ENCODE results near the gene SLC13A5. TPM values are rescaled to one million over a fixed set of nuclear protein-coding genes. Genes with fewer than 3 reads are reported as not detected.
A peak's percentile ranks its signal among the peaks of the same experiment; 100 is the strongest.

The SLC13A5 gene
- total and polyA plus RNA-seq, 9 of the 15 experiments (the other 6 are each of a cell fraction or from before 2014, with no cell fraction given): 0.04 TPM; not detected in 8

DNA sequence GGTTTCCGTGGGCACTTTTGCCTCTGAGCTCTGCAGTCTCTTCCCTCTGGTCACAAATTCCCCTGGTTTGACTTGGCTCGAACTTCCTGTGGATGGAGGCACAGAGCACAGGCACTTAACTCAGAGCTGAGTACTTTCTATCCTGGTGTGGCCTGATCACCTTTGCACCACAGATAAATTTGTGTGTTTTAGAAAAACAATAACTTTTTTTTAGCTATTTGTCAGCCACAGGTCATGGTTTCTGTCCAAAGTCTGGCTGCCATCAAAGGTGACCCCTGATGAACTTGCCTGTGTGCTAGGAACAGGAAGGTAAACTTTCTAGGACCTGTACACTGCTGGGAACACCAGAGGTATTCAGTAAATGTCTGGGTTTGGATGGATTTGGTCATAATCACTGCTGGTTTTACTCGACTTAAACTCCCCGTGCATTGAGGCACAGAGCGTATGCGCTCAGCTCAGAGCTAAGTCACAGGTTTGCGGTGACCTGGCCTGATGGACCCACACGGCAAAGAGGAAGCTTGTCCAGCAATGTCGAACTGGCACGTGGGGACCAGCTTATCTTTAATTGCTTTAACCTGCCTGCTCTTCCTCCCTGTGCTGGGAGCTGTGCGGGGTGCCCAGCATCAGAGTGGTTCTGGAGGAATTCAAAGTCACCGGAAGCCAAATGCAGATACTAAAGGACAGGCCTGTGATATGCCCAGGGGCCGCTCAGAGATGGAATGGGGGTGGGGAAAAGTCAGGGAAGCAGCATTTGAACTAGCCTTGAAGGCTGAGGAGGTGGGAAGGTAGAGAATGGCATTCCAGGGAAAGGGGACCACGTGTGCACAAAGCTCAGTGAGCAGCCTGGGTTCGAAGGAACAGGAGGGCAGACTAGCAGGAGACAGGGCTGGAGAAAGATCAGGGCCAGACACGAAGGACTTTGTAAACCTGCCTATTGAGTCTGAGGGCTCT lies 12.9 kb downstream of the SLC13A5 start:
- H3K9me3 ChIP-seq (replicated peaks; ENCODE audit: control insufficient read depth, insufficient read depth, low read depth, low read length): no peaks in the 10 kb centered on the region
- no peaks in the 10 kb centered on the region for H3K9me1 ChIP-seq (ENCODE audit: control insufficient read depth, insufficient read depth, low read length)
- no peak overlapping the region for H3K9ac ChIP-seq (ENCODE audit: insufficient read depth in 1 of 2, low read depth in 2 of 2, low read length in 2 of 2)
- H3K4me2 ChIP-seq (ENCODE audit: insufficient read depth, low read length): no peak overlapping the region
- H3K27ac ChIP-seq (ENCODE audit: extremely low read depth, low read depth, low read length): no peak overlapping the region
- WGBS (ENCODE audit: insufficient coverage, low coverage, missing lambda C conversion rate): 30% methylated on average over 14 of the region's 16 CpGs
- FAIRE-seq (no peak), DNase-seq (ENCODE audit: extremely low read depth in 1 of 4, low spot score in 3 of 4) (no peak), ATAC-seq (no peak)
- no TSS peak for BruUV-seq (replicated peaks)
- CTCF ChIA-PET (ENCODE audit: low intra/inter-chr PET ratio): no interaction called here
- H3K36me3 ChIP-seq (ENCODE audit: control insufficient read depth, insufficient read depth, low read length): no peaks in the 10 kb centered on the region
- no peak overlapping the region for H3K4me3 ChIP-seq
- peaks cover 0 to 33% of the 10 kb centered on the region in 2 experiments; a peak in 2 of 5 replicates for H3K27me3 ChIP-seq (ENCODE audit: control insufficient read depth in 2 of 2, insufficient read depth in 2 of 2, low read length in 2 of 2)
- intact Hi-C loops (cut with micrococcal nuclease) (no loop called here), in situ Hi-C loops (cut with MboI) (no loop called here)
- no peaks in the 10 kb centered on the region for H4K20me1 ChIP-seq (replicated peaks; ENCODE audit: control insufficient read depth, insufficient read depth, low read length)
- H2AFZ ChIP-seq (ENCODE audit: low read depth, low read length): 0 out of 2 replicates have a peak overlapping the region, but pooled peaks have one; percentile 59
- POLR2A ChIA-PET: interaction anchor here (0.6 to 0.9 kb wide), 2 partner anchors 112 to 1378 kb away, joined by 3 read pairs; no protein-coding TSS in a partner anchor
- H3K79me2 ChIP-seq (ENCODE audit: control insufficient read depth, insufficient read depth, low read length): no peaks in the 10 kb centered on the region
- H3K4me1 ChIP-seq (replicated peaks in 1 of 2; ENCODE audit: control insufficient read depth in 2 of 2, insufficient read depth in 2 of 2, low read length in 2 of 2): peaks cover 0 to 5% of the 10 kb centered on the region in 2 experiments; a peak in 1 of 5 replicates
- TF ChIP-seq ZBTB26 (CRISPR knock-in tag; IDR thresholded peaks at IDR 0.05): no peak
- no peak for TF ChIP-seq BRF2 (IDR thresholded peaks at IDR 0.05; ENCODE audit: borderline replicate concordance, insufficient read depth, insufficient read length)
- no peak for TF ChIP-seq ZNF584 (CRISPR knock-in tag; IDR thresholded peaks at IDR 0.05; ENCODE audit: low read depth)
- no peak for TF ChIP-seq KAT8 (IDR thresholded peaks at IDR 0.05; ENCODE audit: low read depth)
- no peak for TF ChIP-seq CREM (IDR thresholded peaks at IDR 0.05; ENCODE audit: low read depth)
- no peak for TF ChIP-seq PTBP1 (IDR thresholded peaks at IDR 0.05; ENCODE audit: low read depth, low read length)
- TF ChIP-seq SMARCA5 (IDR thresholded peaks at IDR 0.05): no peak
- TF ChIP-seq, protein P1, sequence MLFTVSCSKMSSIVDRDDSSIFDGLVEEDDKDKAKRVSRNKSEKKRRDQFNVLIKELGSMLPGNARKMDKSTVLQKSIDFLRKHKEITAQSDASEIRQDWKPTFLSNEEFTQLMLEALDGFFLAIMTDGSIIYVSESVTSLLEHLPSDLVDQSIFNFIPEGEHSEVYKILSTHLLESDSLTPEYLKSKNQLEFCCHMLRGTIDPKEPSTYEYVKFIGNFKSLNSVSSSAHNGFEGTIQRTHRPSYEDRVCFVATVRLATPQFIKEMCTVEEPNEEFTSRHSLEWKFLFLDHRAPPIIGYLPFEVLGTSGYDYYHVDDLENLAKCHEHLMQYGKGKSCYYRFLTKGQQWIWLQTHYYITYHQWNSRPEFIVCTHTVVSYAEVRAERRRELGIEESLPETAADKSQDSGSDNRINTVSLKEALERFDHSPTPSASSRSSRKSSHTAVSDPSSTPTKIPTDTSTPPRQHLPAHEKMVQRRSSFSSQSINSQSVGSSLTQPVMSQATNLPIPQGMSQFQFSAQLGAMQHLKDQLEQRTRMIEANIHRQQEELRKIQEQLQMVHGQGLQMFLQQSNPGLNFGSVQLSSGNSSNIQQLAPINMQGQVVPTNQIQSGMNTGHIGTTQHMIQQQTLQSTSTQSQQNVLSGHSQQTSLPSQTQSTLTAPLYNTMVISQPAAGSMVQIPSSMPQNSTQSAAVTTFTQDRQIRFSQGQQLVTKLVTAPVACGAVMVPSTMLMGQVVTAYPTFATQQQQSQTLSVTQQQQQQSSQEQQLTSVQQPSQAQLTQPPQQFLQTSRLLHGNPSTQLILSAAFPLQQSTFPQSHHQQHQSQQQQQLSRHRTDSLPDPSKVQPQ (CRISPR knock-in tag; IDR thresholded peaks at IDR 0.05; ENCODE audit: borderline replicate concordance): no peak
- TF ChIP-seq CHD1 (IDR thresholded peaks at IDR 0.05; ENCODE audit: low read length): no peak
- no peak for TF ChIP-seq TRIM25 (IDR thresholded peaks at IDR 0.05; ENCODE audit: borderline replicate concordance)
- TF ChIP-seq NR1H2 (CRISPR knock-in tag; IDR thresholded peaks at IDR 0.05): no peak
- TF ChIP-seq STAT5A (IDR thresholded peaks at IDR 0.05; ENCODE audit: borderline replicate concordance, low read length): no peak
- no peak for TF ChIP-seq SIX5 (IDR thresholded peaks at IDR 0.05; ENCODE audit: borderline replicate concordance in 1 of 2, insufficient read depth in 1 of 2, low read depth in 1 of 2, low read length in 2 of 2)
- no peak for TF ChIP-seq CCNT2 (IDR thresholded peaks at IDR 0.05; ENCODE audit: borderline replicate concordance, extremely low read depth, insufficient read length, low read depth, low read length)
